Uterus (tissue), 2 donors: ENCODE results near the gene NOP14.

ENCODE experiments used
- POLR2A ChIP-seq, 2 donors: fragments of 450-650 bp; IDR thresholded peaks; one replicate each; pipeline ENCODE4 v1.6.1; 2016; ENCODE audit warnings: antibody characterized with exemption in 2 of 2, mild to moderate bottlenecking in 1 of 2, moderate library complexity in 1 of 2
- TF ChIP-seq, protein P1 (sequence below), 4 experiments: fragments of 200-600 bp in 2 of 4; fragments of 450-650 bp in 2 of 4; sonication (generic) in 2 of 4; IDR thresholded peaks; one replicate each; pipeline ENCODE4 v1.5.1; 2016 to 2019; ENCODE audit warnings: antibody characterized with exemption in 4 of 4, mild to moderate bottlenecking in 2 of 4, moderate library complexity in 1 of 4

DNA sequence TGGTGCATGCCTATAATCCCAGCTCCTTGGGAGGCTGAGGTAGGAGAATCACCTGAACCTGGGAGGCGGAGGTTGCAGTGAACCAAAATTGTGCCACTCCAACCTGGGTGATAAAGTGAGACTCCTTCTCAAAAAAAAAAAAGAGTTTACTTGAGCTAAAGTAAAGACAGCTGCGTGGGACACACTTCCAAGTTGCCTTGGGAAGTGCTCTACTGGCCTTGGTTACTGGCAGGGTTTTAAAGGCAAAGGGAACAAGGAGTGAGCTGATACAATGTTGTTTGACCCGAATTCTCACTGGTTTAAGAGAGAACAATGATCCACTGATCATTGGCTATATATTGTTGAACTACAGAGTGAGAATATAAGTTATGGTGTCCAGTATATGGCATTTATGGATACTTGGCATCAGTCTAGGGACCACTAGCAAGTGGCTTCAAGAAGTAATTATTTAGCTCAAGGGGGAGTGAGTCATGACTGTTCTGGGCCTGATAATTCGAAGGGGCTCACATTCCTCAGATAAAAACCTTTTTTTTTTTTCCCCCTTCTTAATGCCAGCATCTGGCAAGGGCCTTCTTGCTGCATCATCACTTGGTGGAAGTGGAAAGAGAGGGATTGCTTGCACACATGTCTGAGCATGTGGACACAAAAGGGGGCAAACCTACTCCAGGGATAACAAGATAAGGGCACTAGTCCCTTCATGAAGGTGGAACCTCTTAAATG, 32.5 kb upstream of the NOP14 start:
- TF ChIP-seq, protein P1, sequence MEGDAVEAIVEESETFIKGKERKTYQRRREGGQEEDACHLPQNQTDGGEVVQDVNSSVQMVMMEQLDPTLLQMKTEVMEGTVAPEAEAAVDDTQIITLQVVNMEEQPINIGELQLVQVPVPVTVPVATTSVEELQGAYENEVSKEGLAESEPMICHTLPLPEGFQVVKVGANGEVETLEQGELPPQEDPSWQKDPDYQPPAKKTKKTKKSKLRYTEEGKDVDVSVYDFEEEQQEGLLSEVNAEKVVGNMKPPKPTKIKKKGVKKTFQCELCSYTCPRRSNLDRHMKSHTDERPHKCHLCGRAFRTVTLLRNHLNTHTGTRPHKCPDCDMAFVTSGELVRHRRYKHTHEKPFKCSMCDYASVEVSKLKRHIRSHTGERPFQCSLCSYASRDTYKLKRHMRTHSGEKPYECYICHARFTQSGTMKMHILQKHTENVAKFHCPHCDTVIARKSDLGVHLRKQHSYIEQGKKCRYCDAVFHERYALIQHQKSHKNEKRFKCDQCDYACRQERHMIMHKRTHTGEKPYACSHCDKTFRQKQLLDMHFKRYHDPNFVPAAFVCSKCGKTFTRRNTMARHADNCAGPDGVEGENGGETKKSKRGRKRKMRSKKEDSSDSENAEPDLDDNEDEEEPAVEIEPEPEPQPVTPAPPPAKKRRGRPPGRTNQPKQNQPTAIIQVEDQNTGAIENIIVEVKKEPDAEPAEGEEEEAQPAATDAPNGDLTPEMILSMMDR (IDR thresholded peaks at IDR 0.05) = no peak
- no peak for TF ChIP-seq POLR2A (IDR thresholded peaks at IDR 0.05)
